ENCODE data around the gene PDS5A.
"Not testable (repeated sequence)": the region's sequence is repeated elsewhere in the genome, so short reads cannot be mapped to it uniquely, and the experiment has no call there.

DNA sequence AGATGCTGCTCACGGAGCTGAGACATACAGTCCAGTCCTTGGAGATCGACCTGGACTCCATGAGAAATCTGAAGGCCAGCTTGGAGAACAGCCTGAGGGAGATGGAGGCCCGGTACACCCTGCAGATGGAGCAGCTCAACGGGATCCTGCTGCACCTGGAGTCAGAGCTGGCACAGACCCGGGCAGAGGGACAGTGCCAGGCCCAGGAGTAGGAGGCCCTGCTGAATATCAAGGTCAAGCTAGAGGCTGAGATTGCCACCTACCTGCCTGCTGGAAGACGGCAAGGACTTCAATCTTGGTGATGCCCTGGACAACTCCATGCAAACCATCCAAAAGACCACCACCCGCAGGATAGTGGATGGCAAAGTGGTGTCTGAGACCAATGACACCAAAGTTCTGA is 43.4 kb upstream of the PDS5A start:
- TF ChIP-seq, protein P1, sequence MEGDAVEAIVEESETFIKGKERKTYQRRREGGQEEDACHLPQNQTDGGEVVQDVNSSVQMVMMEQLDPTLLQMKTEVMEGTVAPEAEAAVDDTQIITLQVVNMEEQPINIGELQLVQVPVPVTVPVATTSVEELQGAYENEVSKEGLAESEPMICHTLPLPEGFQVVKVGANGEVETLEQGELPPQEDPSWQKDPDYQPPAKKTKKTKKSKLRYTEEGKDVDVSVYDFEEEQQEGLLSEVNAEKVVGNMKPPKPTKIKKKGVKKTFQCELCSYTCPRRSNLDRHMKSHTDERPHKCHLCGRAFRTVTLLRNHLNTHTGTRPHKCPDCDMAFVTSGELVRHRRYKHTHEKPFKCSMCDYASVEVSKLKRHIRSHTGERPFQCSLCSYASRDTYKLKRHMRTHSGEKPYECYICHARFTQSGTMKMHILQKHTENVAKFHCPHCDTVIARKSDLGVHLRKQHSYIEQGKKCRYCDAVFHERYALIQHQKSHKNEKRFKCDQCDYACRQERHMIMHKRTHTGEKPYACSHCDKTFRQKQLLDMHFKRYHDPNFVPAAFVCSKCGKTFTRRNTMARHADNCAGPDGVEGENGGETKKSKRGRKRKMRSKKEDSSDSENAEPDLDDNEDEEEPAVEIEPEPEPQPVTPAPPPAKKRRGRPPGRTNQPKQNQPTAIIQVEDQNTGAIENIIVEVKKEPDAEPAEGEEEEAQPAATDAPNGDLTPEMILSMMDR (IDR thresholded peaks at IDR 0.05) = not testable (repeated sequence)
- TF ChIP-seq POLR2A (IDR thresholded peaks at IDR 0.05) = not testable (repeated sequence)
